ENCODE measurements around the gene DCP1A.
"Not testable (repeated sequence)": the region's sequence is repeated elsewhere in the genome, so short reads cannot be mapped to it uniquely, and the experiment has no call there.

The DCP1A gene

DNA sequence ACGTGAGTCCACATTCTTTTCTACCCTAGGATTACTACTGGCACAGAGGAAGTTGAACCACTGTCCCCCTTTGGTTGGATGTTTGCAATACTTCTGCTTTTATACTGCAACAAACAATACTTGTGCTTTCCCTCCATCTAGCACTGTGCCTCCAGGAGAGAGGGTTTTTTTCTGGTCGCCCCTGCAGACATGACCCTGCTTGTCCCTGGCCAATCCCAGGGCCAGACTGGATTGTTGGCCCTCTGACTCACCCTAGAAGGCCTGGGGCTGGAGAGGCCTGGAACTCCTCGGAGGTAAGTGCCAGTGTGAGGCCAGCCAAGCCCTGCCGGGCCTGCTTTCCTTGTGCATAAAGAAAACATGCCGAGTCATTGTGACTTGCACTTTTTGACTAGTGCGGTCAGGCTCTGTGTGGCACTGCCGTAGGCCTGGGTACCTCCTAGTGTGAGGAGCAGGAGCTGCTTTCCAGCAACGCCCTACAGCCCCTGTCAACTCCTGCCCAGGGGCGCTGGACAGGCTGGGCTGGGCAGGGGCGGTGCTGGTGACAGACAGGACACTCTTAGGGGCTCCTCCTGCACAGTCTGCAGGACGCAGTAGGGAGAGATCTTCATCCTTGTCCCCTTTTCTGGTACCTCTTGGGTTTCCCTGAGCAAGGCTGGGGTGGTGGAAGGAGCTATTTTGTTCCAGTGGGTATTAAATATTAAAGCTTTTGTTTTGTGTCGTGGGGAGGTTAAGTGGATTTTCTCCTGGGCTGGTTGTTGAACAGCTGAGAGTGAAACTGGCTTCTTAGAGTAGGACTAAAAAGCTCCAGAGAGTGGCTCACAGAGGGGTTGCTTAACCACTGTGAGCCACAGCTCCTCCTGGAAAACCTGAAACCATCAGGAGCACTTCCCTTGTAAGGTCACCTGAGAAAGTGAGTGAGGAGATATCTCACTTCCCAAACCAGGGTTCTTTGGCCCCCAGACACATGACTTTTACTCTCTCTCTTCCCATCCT is 77.2 kb downstream of the DCP1A start:
- DNase-seq (ENCODE audit: insufficient read length, low spot score) (no peak), FAIRE-seq (peak; percentile 73)

DNA sequence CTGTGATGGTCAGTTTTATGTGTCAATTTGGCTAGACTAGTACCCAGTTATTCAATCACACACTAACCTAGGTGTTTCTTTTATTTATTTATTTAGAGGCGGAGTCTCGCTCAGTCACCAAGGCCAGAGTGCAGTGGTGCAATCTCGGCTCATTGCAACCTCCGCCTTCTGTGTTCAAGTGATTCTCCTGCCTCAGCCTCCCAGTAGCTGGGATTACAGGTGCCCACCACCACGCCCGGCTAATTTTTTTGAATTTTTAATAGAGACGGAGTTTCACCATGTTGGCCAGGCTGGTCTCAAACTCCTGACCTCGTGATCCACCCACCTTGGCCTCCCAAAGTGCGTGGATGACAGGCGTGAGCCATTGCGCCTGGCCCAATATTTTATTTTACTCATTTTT is 78.2 kb downstream of the DCP1A start:
- FAIRE-seq; DNase-seq (ENCODE audit: insufficient read length, low spot score): not testable (repeated sequence)

DNA sequence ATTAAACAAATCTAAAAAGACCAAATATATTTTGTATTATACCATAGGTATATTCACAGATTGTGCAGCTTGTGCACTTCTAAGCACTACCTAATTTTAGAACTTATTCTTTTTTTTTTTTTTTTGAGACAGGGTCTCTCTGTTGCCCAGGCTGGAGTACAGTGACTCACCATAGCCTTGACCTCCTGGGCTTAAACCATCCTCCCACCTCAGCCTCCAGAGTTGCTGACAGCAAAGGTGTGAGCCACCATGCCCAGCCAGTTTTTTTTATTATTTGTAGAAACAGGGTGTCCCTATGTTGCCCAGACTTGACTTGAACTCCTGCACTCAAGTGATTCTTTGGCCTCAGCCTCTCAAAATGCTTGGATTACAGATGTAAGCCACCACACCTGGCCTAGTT is 79.6 kb downstream of the DCP1A start:
- DNase-seq (ENCODE audit: insufficient read length, low spot score) (no peak), FAIRE-seq (no peak)

DNA sequence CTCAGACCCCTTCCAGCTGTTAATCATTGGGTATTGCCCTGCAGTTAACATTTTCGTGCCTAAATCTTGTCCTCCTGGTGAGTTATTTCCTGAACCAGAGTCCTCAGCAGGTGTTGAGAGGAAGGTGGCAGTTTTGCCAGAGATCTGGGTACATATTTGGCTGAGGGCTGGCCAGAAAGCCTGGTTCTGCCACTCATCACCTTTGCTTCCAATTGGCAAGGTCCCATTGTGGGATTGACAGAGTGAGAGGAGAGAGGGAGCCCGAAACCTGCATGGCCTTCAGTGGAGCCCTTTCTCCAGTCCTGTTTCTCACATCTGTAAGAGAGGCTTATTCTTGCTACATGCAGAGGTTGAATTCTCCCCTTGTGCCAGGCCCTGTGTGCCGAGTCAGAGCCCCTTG is 82.6 kb downstream of the DCP1A start:
- no peak for DNase-seq (ENCODE audit: insufficient read length, low spot score)
- FAIRE-seq, result no peak

GRCh38 chr3:53263907-53264306 is 83.4 kb downstream of the DCP1A start:
- DNase-seq (ENCODE audit: insufficient read length, low spot score) (no peak), FAIRE-seq (no peak)

DNA sequence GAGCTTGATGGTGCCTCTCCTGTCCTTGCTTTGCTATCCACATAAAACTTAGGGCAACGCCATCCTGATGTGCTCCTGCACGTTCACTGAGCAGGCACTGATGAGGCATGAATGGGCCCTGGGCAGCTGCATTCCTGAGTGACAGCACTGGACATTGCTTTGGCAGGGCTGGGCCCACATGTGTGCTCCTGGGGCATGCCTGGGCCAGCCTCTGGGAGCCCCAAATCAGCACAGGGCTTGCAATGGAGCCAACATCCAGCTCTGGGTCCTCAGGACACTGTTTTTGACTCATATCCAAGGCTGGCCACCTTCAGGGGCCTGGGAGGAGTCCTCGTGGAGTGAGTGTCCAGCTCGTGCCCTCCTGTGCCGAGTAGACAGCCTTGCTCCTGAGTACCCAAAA is 85.6 kb downstream of the DCP1A start:
- DNase-seq (ENCODE audit: insufficient read length, low spot score) (no peak), FAIRE-seq (no peak)

DNA sequence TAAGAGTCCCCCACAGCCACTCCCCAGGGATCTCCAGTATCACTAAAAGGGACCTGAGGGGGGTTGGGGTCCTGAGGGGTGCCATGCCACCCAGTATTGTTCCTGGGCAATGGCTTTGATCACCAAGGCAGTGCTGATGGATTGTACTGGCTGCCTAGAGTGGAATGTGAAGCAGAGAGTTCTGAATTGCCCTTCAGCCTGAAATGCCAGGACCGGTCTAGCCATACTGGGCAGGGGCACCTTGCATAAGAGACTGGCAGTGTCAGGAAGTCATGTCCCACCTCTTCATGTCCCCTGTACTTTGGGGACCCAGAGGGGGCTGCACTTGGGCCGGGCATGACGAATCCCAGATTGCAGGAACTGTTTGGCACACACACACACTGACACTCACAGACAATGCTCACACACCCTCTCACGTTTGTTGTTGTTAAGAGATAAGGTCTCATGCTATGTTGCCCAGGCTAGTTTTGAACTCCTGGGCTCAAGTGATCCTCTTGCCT is 87.0 kb downstream of the DCP1A start:
- DNase-seq (ENCODE audit: insufficient read length, low spot score) (no peak), FAIRE-seq (no peak)

DNA sequence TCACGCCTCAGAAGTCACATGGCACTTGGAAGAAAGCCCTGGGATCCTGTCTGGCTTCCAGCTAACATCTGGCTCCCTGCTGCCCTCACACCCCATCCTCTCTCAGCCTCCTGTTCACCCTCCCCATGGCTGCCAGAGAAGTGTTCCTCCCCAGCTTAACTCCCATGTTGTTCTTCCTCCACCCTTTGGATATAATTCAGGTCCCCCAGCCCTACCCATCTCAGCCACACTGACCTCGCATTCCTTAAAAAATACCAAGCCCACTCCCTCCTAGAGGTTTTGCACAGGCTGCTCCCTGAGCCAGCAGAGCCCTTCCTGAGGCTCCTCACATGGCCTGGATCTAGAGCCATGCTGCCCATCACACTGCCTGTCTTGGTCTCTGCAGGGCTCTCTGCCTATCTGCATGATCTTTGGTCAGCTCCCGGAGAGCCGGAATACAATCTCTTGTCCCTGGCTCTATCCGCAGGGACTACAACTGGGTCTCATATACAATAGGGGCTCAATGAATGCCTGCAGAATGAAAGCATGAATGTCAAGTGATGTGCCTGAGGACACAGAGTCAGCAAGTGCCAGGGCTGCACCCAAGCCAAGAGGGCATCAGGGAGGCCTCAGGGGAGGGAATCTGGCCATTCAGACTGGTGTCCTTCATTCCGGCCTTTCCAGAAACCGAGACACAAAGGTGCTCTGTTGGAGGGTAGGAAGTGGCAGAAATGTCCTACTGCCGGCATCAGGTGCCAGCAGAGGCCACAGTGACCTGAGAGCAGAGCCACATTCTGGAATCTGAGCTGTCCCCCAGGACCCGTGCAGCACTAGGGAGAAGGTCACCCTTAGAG is 87.7 kb downstream of the DCP1A start:
- FAIRE-seq (no peak), DNase-seq (ENCODE audit: insufficient read length, low spot score) (no peak)

DNA sequence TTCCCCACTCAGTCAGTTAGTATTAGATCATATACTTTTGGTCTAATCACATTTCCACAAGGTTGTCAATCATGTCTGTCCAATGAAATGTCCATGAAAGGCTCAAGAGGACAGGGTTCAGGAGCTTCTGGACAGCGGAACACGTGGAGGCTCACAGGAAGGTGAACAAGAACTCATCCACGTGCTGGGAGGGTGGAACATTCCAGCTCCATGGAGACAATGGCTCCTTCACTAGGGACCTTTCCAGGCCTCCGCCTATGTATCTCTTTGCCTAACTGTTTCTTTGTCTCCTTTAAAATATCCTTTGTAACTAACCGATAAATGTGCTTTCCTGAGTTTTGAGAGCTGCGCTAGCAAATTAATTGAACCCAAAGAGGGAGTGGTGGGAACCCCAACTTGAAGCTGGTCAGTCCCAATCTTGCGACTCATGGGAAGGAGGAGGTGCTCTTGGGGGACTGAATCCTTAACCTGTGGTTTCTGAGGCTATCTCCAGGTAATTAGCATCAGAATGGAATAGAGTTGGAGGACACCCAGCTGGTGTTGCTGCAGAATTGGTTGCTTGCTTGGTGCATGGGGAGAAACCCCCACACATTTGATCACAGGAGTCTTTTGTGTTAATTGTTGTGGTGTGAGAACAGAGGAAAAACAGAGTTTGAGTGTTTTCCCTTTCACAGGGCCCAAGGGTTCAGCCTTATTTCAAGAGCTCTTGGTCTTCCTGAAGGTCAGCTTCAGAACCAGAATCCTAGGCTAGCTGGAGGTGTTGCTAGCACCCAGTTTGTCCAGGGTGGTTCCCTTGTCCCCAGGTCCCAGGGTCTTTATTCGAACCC is 88.5 kb downstream of the DCP1A start:
- DNase-seq (ENCODE audit: insufficient read length, low spot score), result no peak
- no peak for FAIRE-seq

DNA sequence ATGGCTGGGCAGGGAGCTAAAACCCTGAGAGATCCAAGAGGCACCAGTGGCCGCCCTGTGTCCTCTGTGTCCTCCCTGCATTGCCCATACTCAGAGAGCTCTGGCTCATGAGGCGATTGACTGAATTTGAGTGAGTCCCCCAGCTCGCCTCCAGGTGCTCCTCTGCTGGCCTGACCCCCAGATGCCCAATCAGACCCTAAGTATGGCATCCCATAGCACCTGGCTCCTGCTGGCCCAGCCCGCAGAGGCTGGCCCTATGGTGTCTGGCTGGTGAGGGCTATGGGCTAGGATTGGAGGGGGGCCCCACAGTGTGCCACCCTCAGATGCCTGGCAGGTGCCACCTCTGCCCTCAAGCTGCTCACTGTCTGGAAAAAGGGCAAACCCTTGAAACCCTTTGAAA is 89.9 kb downstream of the DCP1A start:
- FAIRE-seq (no peak), DNase-seq (ENCODE audit: insufficient read length, low spot score) (no peak)

- DNase-seq (ENCODE audit: insufficient read length, low spot score) (no peak), FAIRE-seq (no peak)
Measured at GRCh38 chr3:53256704-53257055, 90.7 kb downstream of the DCP1A start.

DNA sequence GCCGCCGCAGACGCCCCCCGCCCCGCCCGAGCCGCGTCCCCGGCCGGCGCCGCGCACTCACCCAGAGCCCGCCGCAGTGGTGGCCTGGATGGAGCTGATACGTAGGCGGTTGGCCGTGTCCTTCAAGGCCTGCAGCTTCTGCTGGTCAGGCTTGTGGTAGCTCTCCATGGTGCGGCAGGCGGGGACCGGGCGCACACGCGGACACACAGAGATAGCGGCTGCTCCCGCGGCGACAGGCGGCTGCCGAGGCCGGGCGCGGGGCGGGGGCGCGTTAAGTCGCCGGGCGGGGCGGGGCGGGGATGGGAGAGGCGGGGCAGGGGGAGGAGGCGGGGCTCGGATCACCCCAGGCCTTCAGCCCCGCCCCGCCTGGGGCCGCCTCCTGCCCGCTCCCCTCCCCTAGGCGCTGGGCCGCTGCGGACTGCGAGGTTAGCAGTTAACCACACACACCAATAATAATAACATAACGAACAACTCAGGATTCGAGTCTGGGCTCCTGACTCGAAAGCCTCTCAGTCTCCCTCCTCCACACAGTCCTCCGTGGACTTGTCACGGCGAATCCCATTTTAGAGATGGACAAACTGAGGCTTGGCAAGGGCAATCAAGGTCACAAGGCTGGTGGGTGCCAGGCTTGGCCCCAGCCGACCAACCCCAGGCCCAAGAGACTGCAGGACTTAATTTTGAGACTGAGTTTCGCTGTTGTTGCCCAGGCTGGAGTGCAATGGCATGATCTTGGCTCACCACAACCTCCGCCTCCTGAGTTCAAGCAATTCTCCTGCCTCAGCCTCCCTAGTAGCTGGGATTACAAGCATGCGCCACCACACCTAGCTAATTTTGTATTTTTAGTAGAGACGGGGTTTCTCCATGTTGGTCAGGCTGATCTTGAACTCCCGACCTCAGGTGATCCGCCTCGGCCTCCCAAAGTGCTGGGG is 91.3 kb downstream of the DCP1A start, which contains the start of gene TKT:
TKT (minus strand) TSS at position 248 of the 929 bp plus-strand sequence; CDS start at position 168, 80 bp downstream.
- FAIRE-seq (peak; percentile 76), DNase-seq (ENCODE audit: insufficient read length, low spot score) (peak; percentile 84)

DNA sequence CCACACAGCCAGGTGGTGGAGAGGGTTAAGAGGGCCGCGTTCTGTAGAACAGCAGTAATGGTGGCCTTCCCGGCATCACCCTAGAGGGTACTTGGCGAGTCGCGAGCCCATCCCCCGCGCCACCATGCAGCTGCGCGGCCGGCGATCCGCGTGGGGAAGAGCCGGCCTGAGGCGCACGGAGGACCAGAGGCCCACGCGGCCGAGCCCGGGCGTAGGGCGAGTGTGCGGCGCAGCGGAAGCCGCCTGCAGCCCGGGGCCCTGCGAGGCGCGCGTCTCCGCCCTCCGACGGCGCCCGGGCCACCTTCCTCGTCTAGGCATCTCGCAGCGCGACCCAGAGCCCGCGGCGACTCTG is 91.9 kb downstream of the DCP1A start:
- DNase-seq (ENCODE audit: insufficient read length, low spot score), result no peak
- no peak for FAIRE-seq

DNA sequence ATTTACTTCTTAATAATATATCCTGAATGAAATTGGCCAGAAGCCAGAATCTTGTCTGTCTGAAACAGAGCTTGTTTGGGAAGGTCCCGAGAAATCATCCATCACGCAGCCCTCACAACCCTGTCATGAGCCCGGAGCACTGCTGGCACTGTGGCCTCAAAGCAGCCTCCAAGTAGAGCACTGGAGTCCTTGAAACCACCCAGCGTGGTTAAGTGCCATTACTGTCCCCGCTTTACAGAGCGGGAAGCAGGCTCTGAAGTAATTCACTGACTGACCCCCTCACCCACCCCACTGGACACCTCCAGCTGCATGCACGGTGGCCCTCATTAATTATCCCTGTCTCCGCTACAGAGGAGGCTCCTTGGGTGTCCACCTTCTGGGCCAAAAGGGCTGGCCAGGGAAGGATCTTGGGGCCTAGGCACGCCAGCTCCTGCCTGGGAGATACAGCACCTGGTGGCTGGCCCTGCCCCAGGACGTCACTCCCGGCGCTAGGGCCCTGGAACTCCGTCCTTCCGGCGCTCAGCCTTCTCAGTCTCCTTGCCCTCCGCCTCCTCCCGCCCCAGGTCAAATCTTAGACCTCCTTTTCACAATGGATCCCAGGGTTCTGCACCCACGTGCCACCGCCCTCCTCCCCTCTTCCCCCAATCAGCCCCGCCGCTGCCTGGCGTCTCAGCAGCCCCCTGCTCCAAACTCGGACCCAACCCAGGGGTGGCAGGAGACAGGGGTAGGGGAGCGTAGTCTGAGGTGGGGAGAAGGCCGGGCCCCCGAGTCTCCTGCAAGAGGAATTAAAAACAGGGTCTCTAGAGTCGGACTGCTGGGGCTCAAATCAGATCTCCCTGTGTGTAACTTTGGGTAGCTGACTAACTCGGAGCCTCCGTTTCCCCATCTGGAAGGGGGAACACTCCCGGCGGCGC is 92.6 kb downstream of the DCP1A start:
- peak; percentile 72 for DNase-seq (ENCODE audit: insufficient read length, low spot score)

DNA sequence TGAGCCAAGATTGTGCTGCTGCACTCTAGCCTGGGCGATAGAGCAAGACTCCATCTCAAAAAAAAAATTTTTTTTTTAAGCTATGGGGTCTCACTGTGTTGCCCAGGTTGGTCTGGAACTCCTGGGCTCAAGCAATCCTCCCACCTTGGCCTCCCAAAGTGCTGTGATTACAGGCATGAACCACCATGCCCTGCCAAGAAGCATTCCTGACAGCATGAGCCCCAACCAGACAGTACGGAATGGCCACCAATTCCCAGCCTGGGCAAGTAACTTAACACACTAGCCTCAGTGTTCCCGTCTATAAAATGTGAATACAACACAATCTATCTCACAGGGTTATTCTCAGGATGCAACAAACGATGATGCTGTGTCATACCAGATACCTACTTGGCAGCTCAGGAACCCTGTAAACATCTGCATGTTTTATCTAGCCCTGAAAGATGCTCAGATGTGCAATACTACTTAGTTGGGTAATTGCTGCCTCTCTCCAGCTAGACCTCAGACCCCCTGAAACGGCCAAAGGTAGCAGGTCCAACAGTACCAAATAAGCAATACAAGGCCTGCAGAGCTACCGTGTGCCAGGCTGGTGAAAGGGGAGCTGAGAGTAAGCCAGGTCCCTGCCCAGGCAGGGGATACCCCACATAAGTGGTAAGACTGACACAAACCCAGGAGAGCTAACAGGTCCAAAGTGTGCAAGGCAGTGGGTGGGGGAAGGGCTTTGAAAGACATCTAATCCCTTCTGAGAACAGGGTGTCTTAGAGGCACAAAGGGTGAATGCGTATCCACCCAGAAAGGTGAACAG is 93.4 kb downstream of the DCP1A start:
- FAIRE-seq (peak; percentile 40), DNase-seq (ENCODE audit: insufficient read length, low spot score) (no peak)

More for the DNA sequence above, 92.6 kb downstream of the DCP1A start:
- peak; percentile 87 for FAIRE-seq

DNA sequence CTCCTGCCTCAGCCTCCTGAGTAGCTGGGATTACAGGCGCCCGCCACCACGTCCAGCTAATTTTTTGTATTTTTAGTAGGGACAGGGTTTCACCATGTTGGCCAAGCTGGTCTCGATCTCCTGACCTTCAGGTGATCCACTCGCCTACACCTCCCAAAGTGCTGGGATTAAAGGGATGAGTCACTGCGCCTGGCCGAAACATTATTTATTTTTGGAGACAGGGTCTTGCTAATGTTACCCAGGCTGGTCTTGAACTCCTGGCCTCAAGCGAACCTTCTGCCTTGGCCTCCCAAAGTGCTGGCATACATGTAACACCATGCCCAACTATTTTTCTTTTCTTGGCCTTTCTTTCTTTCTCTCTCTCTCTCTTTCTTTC is 94.4 kb downstream of the DCP1A start:
- not testable (repeated sequence) for DNase-seq (ENCODE audit: insufficient read length, low spot score); FAIRE-seq

- no peak for DNase-seq (ENCODE audit: insufficient read length, low spot score)
- FAIRE-seq, result peak; percentile 77
Measured at GRCh38 chr3:53252096-53252946, 95.0 kb downstream of the DCP1A start.

All from GM19239 (cell line).